ENCODE results near the gene CFAP74.

- TF ChIP-seq CTCF (IDR thresholded peaks at IDR 0.05) (no peak), POLR2A (IDR thresholded peaks at IDR 0.05) (no peak)
Measured at GRCh38 chr1:1946540-1946939, 57.0 kb downstream of the CFAP74 start.

Data from thyroid gland (tissue), 4 donors.